ENCODE measurements around the gene LAMTOR5. TPM values are rescaled to one million over a fixed set of nuclear protein-coding genes. Genes with fewer than 3 reads are reported as not detected.

LAMTOR5 gene
- total RNA-seq (2022; extraction: Qiagen RNA extraction; ENCODE audit: low read depth) = 183 to 204 TPM (median 189 TPM) in 5 replicates

GRCh38 chr1:110407260-110408210 lies at the start of gene LAMTOR5:
LAMTOR5 (minus strand) TSS chr1:110407694; CDS start chr1:110407620, 74 bp downstream.

GRCh38 chr1:110450929-110451328 lies 43.4 kb upstream of the LAMTOR5 start, which contains the start of gene PROK1:
PROK1 (plus strand) TSS chr1:110451149; CDS start chr1:110451217, 68 bp downstream.

GRCh38 chr1:110390692-110391245 lies 16.7 kb downstream of the LAMTOR5 start, which contains the start of gene SLC16A4:
SLC16A4 (minus strand) TSS chr1:110391026; CDS start chr1:110389323, 1,703 bp downstream.

Other genes with a start within 250 kb of the LAMTOR5 start
- 2.1 to 4.7 TPM (median 4.3 TPM) in 5 replicates for gene KCNC4, start 197.4 kb downstream of the LAMTOR5 start, total RNA-seq (2022; extraction: Qiagen RNA extraction; ENCODE audit: low read depth)
- gene RBM15, start 68.3 kb downstream of the LAMTOR5 start, total RNA-seq (2022; extraction: Qiagen RNA extraction; ENCODE audit: low read depth) = 7.4 to 10.0 TPM (median 7.9 TPM) in 5 replicates
- gene SLC16A4, start 16.7 kb downstream of the LAMTOR5 start, total RNA-seq (2022; extraction: Qiagen RNA extraction; ENCODE audit: low read depth) = 26.3 to 41.1 TPM (median 37.0 TPM) in 5 replicates
- not detected in 5 replicates for gene PROK1, start 43.5 kb upstream of the LAMTOR5 start, total RNA-seq (2022; extraction: Qiagen RNA extraction; ENCODE audit: low read depth)
- not detected in 5 replicates for gene KCNA10, start 111.5 kb upstream of the LAMTOR5 start, total RNA-seq (2022; extraction: Qiagen RNA extraction; ENCODE audit: low read depth)
- gene KCNA2, start 198.7 kb upstream of the LAMTOR5 start, total RNA-seq (2022; extraction: Qiagen RNA extraction; ENCODE audit: low read depth) = 0.01 to 0.07 TPM in 2 of 5 replicates, not detected in the others